A673 (cell line): ENCODE data around the gene SLC25A29. TPM values are rescaled to one million over a fixed set of nuclear protein-coding genes. Genes with fewer than 3 reads are reported as not detected.

Source experiments
- BruUV-seq: library from RNA; stranded (reverse); fragments of 400-500 nt; replicated peaks from 2 replicates; lab custom pipeline; 2021; lab: Mats Ljungman, UMichigan
- CTCF ChIA-PET: fragments of 300-600 bp; sonication (Branson Sonifier 250); formaldehyde crosslinking; loops from one replicate; lab custom pipeline; 2022; ENCODE audit warnings: antibody characterized with exemption; lab: Charles Lee
- POLR2A ChIA-PET: fragments of 300-600 bp; sonication (Branson Sonifier 250); formaldehyde crosslinking; loops from one replicate; lab custom pipeline; 2022; ENCODE audit warnings: antibody characterized with exemption; ENCODE audit not compliant: low non-redundant PET; lab: Charles Lee
- DNase-seq: peaks from one replicate; pipeline ENCODE4 v3.0.0-alpha.2; 2015; ENCODE audit warnings: low spot score
- H3K27ac ChIP-seq: fragments of 200-600 bp; sonication (generic); 2 replicates; pipeline ENCODE4 v1.5.1; 2016; ENCODE audit warnings: mixed run types, low read depth, mild to moderate bottlenecking, mixed read lengths, antibody characterized with exemption, low read length; ENCODE audit not compliant: poor library complexity, severe bottlenecking
- H3K27me3 ChIP-seq: fragments of 200-600 bp; sonication (generic); replicated peaks from 2 replicates; pipeline ENCODE4 v1.6.1; 2017; ENCODE audit warnings: mixed run types, low read depth, mild to moderate bottlenecking, mixed read lengths, antibody characterized with exemption, low read length; ENCODE audit not compliant: insufficient read depth, poor library complexity
- H3K36me3 ChIP-seq: fragments of 200-600 bp; sonication (generic); 2 replicates; pipeline ENCODE4 v1.6.1; 2016; ENCODE audit warnings: mixed run types, mild to moderate bottlenecking, mixed read lengths, antibody characterized with exemption, low read length; ENCODE audit not compliant: insufficient read depth, poor library complexity, severe bottlenecking
- H3K4me1 ChIP-seq: fragments of 200-600 bp; sonication (generic); 2 replicates; pipeline ENCODE4 v1.6.1; 2017; ENCODE audit warnings: mixed run types, mild to moderate bottlenecking, mixed read lengths, antibody characterized with exemption, low read length; ENCODE audit not compliant: insufficient read depth, poor library complexity, severe bottlenecking
- H3K4me3 ChIP-seq: fragments of 200-600 bp; sonication (generic); 2 replicates; pipeline ENCODE4 v1.5.1; 2016; ENCODE audit warnings: low read depth, mixed run types, mild to moderate bottlenecking, mixed read lengths, low read length; ENCODE audit not compliant: poor library complexity, severe bottlenecking
- H3K9me3 ChIP-seq: fragments of 200-600 bp; sonication (generic); 2 replicates; pipeline ENCODE4 v1.6.1; 2016; ENCODE audit warnings: mixed run types, low read depth, mild to moderate bottlenecking, mixed read lengths, antibody characterized with exemption, low read length; ENCODE audit not compliant: poor library complexity, severe bottlenecking
- EZH2 ChIP-seq: fragments of 200-600 bp; sonication (generic); IDR thresholded peaks from 2 replicates; pipeline ENCODE4 v1.6.1; 2017; ENCODE audit warnings: borderline replicate concordance, low read depth, mild to moderate bottlenecking, mixed read lengths, antibody characterized with exemption, low read length; ENCODE audit not compliant: poor library complexity, severe bottlenecking
- intact Hi-C: fragments of 100-400 bp; cut with micrococcal nuclease; formaldehyde crosslinking; loops from one replicate; pipeline ENCODE4 v1.10.0; 2022; ENCODE audit not compliant: unreplicated experiment
- total RNA-seq: library from RNA; stranded (reverse); gene quantifications from 2 replicates; pipeline ENCODE4 v1.2.3, GENCODE V29; 2021
- TF ChIP-seq, protein P1 (sequence below): fragments of 300-800, 200-600 bp; sonication (generic); conservative IDR thresholded peaks from 2 replicates; pipeline ENCODE4 v1.5.1; 2017; ENCODE audit warnings: low read depth, mild to moderate bottlenecking, antibody characterized with exemption, low read length, moderate library complexity, mixed read lengths

The SLC25A29 gene
- total RNA-seq, 1 experiment from 2014 or later: 49.3 TPM

DNA sequence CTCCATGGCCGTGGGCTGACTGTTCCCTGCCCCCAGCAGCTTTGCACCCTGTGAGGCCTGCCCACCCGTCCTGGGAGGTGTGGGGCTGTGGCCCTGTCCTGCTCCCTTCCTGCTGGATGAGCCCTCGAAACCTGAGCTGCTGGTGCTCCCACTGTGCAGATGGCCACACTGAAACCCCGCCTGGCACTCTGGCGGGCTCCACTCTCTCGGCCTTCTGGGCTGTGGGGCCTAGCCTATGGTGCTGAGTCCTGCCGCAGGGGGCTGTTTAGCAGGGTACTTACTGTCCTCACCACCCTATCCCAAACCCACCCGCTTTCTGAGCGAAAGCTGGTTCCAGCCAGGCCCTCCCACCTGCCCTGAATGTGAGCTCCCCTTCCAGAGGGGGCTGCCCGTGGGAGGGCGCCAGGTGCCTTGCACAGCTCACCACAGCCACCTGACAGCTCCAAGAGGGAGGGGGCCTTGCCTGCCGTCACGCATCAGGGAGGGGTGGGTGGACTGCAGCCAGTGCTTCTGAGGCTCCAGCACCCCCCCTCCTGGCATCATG is 24.2 kb upstream of the SLC25A29 start:
- DNase-seq: no peak
- POLR2A ChIA-PET: no interaction called here
- H3K36me3 ChIP-seq: peaks cover 11% of the 10 kb centered on the region
- no TSS peak for BruUV-seq
- H3K27ac ChIP-seq: no peak overlapping the region
- H3K4me1 ChIP-seq: no peaks in the 10 kb centered on the region
- TF ChIP-seq, protein P1, sequence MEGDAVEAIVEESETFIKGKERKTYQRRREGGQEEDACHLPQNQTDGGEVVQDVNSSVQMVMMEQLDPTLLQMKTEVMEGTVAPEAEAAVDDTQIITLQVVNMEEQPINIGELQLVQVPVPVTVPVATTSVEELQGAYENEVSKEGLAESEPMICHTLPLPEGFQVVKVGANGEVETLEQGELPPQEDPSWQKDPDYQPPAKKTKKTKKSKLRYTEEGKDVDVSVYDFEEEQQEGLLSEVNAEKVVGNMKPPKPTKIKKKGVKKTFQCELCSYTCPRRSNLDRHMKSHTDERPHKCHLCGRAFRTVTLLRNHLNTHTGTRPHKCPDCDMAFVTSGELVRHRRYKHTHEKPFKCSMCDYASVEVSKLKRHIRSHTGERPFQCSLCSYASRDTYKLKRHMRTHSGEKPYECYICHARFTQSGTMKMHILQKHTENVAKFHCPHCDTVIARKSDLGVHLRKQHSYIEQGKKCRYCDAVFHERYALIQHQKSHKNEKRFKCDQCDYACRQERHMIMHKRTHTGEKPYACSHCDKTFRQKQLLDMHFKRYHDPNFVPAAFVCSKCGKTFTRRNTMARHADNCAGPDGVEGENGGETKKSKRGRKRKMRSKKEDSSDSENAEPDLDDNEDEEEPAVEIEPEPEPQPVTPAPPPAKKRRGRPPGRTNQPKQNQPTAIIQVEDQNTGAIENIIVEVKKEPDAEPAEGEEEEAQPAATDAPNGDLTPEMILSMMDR: no peak
- no peak for TF ChIP-seq EZH2
- CTCF ChIA-PET: no interaction called here
- H3K27me3 ChIP-seq: no peaks in the 10 kb centered on the region
- no peaks in the 10 kb centered on the region for H3K9me3 ChIP-seq
- no peak overlapping the region for H3K4me3 ChIP-seq
- intact Hi-C loops: no loop called here

GRCh38 chr14:100330007-100330344 is 23.7 kb upstream of the SLC25A29 start:
- Histone ChIP-seq H3K9me3 (no peaks in the 10 kb centered on the region), H3K27ac (no peak overlapping the region), H3K4me1 (no peaks in the 10 kb centered on the region), H3K27me3 (no peaks in the 10 kb centered on the region), H3K36me3 (peaks cover 8% of the 10 kb centered on the region), H3K4me3 (no peak overlapping the region)
- POLR2A ChIA-PET: no interaction called here
- intact Hi-C loops: no loop called here
- DNase-seq: no peak
- BruUV-seq: no TSS peak
- CTCF ChIA-PET: no interaction called here
- TF ChIP-seq, protein P1: no peak
- no peak for TF ChIP-seq EZH2

DNA sequence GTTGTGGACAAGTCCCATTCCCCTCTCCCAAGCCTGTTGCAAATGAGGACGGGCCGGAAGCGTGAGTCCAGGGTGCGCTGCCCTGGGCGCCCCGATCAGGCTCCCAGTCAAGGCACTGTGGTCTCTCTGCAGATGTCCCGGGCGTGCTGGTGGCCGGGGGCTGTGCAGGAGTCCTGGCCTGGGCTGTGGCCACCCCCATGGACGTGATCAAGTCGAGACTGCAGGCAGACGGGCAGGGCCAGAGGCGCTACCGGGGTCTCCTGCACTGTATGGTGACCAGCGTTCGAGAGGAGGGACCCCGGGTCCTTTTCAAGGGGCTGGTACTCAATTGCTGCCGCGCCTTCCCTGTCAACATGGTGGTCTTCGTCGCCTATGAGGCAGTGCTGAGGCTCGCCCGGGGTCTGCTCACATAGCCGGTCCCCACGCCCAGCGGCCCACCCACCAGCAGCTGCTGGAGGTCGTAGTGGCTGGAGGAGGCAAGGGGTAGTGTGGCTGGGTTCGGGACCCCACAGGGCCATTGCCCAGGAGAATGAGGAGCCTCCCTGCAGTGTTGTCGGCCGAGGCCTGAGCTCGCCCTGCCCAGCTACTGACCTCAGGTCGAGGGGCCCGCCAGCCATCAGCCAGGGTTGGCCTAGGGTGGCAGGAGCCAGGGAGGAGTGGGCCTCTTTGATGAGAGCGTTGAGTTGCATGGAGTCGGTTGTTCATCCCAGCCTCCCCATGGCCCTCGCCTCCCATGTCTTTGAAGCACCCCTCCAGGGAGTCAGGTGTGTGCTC is 23.2 kb upstream of the SLC25A29 start:
- intact Hi-C loops: no loop called here
- Histone ChIP-seq H3K9me3 (no peaks in the 10 kb centered on the region), H3K4me3 (no peak overlapping the region), H3K27ac (no peak overlapping the region), H3K36me3 (peaks cover 3% of the 10 kb centered on the region), H3K27me3 (no peaks in the 10 kb centered on the region), H3K4me1 (no peaks in the 10 kb centered on the region)
- ChIA-PET CTCF (no interaction called here), POLR2A (no interaction called here)
- no TSS peak for BruUV-seq
- no peak for TF ChIP-seq EZH2
- TF ChIP-seq, protein P1: no peak
- DNase-seq: no peak
